GM18499 (cell line): ENCODE results near the gene FGFR2.

Source experiments
- ATAC-seq: cut with Tn5 transposase; IDR thresholded peaks from one replicate; pipeline ENCODE4 v1.9.1; 2021; ENCODE audit warnings: moderate number of reproducible peaks; ENCODE audit not compliant: insufficient read depth, unreplicated experiment

Gene FGFR2

GRCh38 chr10:121435099-121435875 is 163.0 kb downstream of the FGFR2 start:
- ATAC-seq: no peak

GRCh38 chr10:121433965-121434364 is 164.3 kb downstream of the FGFR2 start:
- no peak for ATAC-seq

DNA sequence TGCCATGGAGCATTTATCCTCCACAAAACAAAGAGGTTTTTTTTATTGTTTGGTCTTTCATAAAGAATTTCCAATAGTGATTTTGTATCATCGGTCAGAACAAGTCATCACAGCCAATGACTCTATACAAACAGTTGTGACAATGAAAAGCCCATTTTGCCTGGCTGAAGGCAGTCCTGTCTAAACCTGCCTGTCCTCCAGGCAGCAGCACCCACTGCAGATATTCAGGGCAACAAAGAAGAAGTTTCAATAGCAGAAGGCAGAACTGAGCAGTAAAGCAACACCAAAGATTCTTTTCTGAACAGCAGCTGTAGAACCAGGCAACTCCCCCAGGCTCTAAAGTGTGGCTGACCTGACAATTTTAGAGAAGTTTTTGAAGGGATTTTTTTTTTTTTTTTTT is 169.4 kb downstream of the FGFR2 start:
- ATAC-seq: no peak
